SK-N-SH treated with all-trans-retinoic acid at 6 μM for 48 hours (cell line): ENCODE measurements around the gene LILRB5.

ENCODE experiments used
- ATAC-seq: fragments of 200-7000 bp; cut with Tn5 transposase; 3 replicates; pipeline ENCODE4 v1.9.1; 2020; ENCODE audit warnings: mild to moderate bottlenecking, moderate library complexity
- ARNTL ChIP-seq: fragments of 450-650 bp; formaldehyde crosslinking; IDR thresholded peaks from 2 replicates; pipeline ENCODE4 v1.5.0; 2020; ENCODE audit warnings: low read depth, mild to moderate bottlenecking, moderate library complexity, borderline replicate concordance
- BACH2 ChIP-seq: fragments of 250-450 bp; sonication (Bioruptor Pico); IDR thresholded peaks from 2 replicates; pipeline ENCODE4 v1.9.0; 2021; ENCODE audit warnings: mild to moderate bottlenecking, borderline replicate concordance
- CREB5 ChIP-seq: fragments of 250-450 bp; sonication (Bioruptor Pico); IDR thresholded peaks from 2 replicates; pipeline ENCODE4 v1.5.1; 2020; ENCODE audit warnings: low read depth, mild to moderate bottlenecking, moderate library complexity
- CSDC2 ChIP-seq: fragments of 250-450 bp; sonication (Bioruptor Pico); IDR thresholded peaks from 2 replicates; pipeline ENCODE4 v1.5.0; 2020; ENCODE audit warnings: mild to moderate bottlenecking, moderate library complexity
- ESRRG ChIP-seq: fragments of 250-450 bp; sonication (Bioruptor Pico); IDR thresholded peaks from 2 replicates; pipeline ENCODE4 v1.6.1; 2021; ENCODE audit warnings: mild to moderate bottlenecking
- GLIS3 ChIP-seq: fragments of 250-450 bp; sonication (Bioruptor Pico); IDR thresholded peaks from 2 replicates; pipeline ENCODE4 v1.5.0; 2020; ENCODE audit warnings: mild to moderate bottlenecking, moderate library complexity
- ISL1 ChIP-seq: fragments of 250-450 bp; sonication (Bioruptor Pico); IDR thresholded peaks from 2 replicates; pipeline ENCODE4 v2.1.2; 2022; ENCODE audit warnings: mild to moderate bottlenecking, moderate library complexity
- OSR1 ChIP-seq: fragments of 250-450 bp; sonication (Bioruptor Pico); IDR thresholded peaks from 2 replicates; pipeline ENCODE4 v1.8.0; 2022; ENCODE audit warnings: moderate library complexity, mild to moderate bottlenecking, inconsistent platforms
- PPARA ChIP-seq: fragments of 250-450 bp; sonication (Bioruptor Pico); IDR thresholded peaks from 2 replicates; pipeline ENCODE4 v1.5.0; 2020; ENCODE audit warnings: mild to moderate bottlenecking, borderline replicate concordance
- RARB ChIP-seq: fragments of 250-450 bp; sonication (Bioruptor Pico); IDR thresholded peaks from 2 replicates; pipeline ENCODE4 v1.8.0; 2021; ENCODE audit warnings: mild to moderate bottlenecking, moderate library complexity
- SNAI2 ChIP-seq: fragments of 250-450 bp; sonication (Bioruptor Pico); IDR thresholded peaks from 2 replicates; pipeline ENCODE4 v1.5.0; 2020; ENCODE audit warnings: mild to moderate bottlenecking, moderate library complexity
- TCF4 ChIP-seq: fragments of 250-450 bp; sonication (Bioruptor Pico); IDR thresholded peaks from 2 replicates; pipeline ENCODE4 v1.8.0; 2021; ENCODE audit warnings: mild to moderate bottlenecking, moderate library complexity, borderline replicate concordance
- TOX ChIP-seq: fragments of 250-450 bp; sonication (Bioruptor Pico); IDR thresholded peaks from 2 replicates; pipeline ENCODE4 v1.8.0; 2021; ENCODE audit warnings: mild to moderate bottlenecking, moderate library complexity, borderline replicate concordance
- TSHZ2 ChIP-seq: fragments of 250-450 bp; sonication (Bioruptor Pico); IDR thresholded peaks from 2 replicates; pipeline ENCODE4 v1.5.0; 2020; ENCODE audit warnings: mild to moderate bottlenecking, moderate library complexity
- ZC3H10 ChIP-seq: fragments of 250-450 bp; sonication (Bioruptor Pico); IDR thresholded peaks from 2 replicates; pipeline ENCODE4 v1.5.1; 2021; ENCODE audit warnings: mild to moderate bottlenecking, moderate library complexity
- ZFP3 ChIP-seq: fragments of 250-450 bp; sonication (Bioruptor Pico); IDR thresholded peaks from 2 replicates; pipeline ENCODE4 v1.5.0; 2020; ENCODE audit warnings: mild to moderate bottlenecking, moderate library complexity
- ZFP30 ChIP-seq: fragments of 450-650 bp; formaldehyde crosslinking; IDR thresholded peaks from 2 replicates; pipeline ENCODE4 v1.5.0; 2022; ENCODE audit warnings: mild to moderate bottlenecking, moderate library complexity
- ZNF565 ChIP-seq: fragments of 450-650 bp; formaldehyde crosslinking; conservative IDR thresholded peaks from 2 replicates; pipeline ENCODE4 v1.5.0; 2020; ENCODE audit warnings: low read depth, mild to moderate bottlenecking, moderate library complexity
- ZNF70 ChIP-seq: fragments of 450-650 bp; formaldehyde crosslinking; IDR thresholded peaks from 2 replicates; pipeline ENCODE4 v1.5.0; 2020; ENCODE audit warnings: mild to moderate bottlenecking, moderate library complexity
- ZNF8 ChIP-seq: fragments of 450-650 bp; formaldehyde crosslinking; IDR thresholded peaks from 2 replicates; pipeline ENCODE4 v1.5.0; 2020; ENCODE audit warnings: mild to moderate bottlenecking, moderate library complexity
- TF ChIP-seq, protein P1 (sequence below): fragments of 250-450 bp; sonication (Bioruptor Pico); IDR thresholded peaks from 2 replicates; pipeline ENCODE4 v1.8.0; 2020; ENCODE audit warnings: mild to moderate bottlenecking, moderate library complexity, borderline replicate concordance
- TF ChIP-seq, protein P2 (sequence below): fragments of 250-450 bp; sonication (Bioruptor Pico); IDR thresholded peaks from 2 replicates; pipeline ENCODE4 v1.8.0; 2021; ENCODE audit warnings: low read depth, mild to moderate bottlenecking, moderate library complexity, borderline replicate concordance

Gene LILRB5

DNA sequence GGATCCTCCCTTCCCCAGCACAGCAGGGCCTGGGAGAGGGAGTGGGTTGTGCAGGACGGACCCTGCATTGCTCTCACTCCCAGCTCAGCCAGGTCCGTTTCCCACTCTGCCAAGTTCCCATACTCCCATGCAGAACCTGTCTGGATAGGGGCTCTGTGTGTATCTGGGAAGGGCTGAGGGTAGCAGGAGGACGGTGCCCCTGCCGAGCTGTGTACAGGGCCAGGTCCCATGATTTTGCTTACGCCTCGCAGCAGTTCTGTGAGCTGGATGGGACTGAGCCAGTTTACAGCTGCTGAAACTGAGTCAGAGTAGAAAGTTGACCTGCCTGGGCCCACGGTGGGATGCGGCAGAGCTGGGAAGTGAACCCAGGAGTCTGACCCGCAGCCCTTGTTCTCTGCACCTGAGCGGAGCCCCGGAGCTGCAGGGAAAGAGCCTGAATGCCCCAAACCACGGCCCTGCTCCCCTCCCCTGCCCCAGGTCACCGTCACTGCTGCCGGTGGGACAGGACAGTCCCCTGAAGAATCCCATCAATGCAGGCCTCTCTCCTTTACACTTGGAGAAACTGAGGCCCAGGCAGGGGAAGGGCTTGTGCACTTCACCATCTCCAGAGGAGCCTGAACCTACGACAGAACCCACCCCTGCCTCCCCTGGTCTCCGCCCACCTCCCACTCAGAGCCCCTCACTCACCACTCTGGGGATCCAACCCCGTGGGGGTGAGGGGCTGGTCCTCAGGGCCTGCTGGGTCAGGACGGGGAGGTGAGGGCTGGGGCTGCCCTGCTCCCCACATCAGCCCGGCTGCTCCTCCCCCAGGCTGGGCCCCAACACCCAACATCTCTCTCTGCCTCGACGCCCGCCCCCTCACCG lies 3.5 kb downstream of the LILRB5 start:
- no peak for TF ChIP-seq GLIS3
- TF ChIP-seq TOX (CRISPR knock-in tag) = no peak
- TF ChIP-seq CSDC2 (CRISPR knock-in tag) = no peak
- no peak for TF ChIP-seq CREB5 (CRISPR knock-in tag)
- ATAC-seq = no peak

DNA sequence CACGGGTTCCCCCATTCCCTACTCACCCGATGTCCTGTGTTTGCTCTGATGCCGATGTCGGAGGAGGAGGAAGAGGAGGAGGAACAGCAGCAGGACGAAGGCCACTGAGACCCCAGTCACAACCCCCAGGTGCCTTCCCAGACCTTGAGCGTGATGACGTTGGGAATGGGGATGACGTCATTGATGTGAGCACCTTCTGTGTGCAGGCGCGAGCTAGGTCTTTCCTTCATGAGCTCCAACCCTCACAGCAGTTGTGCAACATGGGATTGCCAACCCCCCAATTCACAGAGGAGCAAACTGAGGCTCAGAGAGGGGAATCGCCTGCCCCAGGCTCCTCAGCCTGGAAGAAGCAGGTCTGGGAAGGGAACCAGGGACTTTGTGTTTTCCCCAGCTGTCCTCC lies 4.2 kb downstream of the LILRB5 start:
- TF ChIP-seq ZNF70 (CRISPR knock-in tag) (no peak), ZNF565 (CRISPR knock-in tag) (no peak), TCF4 (CRISPR knock-in tag) (no peak), CSDC2 (CRISPR knock-in tag) (no peak), ESRRG (CRISPR knock-in tag) (no peak), ARNTL (CRISPR knock-in tag) (no peak), BACH2 (CRISPR knock-in tag) (no peak), TOX (CRISPR knock-in tag) (no peak), ZNF8 (CRISPR knock-in tag) (no peak), ZFP3 (no peak), PPARA (CRISPR knock-in tag) (no peak)
- TF ChIP-seq, protein P1, sequence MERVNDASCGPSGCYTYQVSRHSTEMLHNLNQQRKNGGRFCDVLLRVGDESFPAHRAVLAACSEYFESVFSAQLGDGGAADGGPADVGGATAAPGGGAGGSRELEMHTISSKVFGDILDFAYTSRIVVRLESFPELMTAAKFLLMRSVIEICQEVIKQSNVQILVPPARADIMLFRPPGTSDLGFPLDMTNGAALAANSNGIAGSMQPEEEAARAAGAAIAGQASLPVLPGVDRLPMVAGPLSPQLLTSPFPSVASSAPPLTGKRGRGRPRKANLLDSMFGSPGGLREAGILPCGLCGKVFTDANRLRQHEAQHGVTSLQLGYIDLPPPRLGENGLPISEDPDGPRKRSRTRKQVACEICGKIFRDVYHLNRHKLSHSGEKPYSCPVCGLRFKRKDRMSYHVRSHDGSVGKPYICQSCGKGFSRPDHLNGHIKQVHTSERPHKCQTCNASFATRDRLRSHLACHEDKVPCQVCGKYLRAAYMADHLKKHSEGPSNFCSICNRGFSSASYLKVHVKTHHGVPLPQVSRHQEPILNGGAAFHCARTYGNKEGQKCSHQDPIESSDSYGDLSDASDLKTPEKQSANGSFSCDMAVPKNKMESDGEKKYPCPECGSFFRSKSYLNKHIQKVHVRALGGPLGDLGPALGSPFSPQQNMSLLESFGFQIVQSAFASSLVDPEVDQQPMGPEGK (CRISPR knock-in tag) = no peak
- TF ChIP-seq, protein P2, sequence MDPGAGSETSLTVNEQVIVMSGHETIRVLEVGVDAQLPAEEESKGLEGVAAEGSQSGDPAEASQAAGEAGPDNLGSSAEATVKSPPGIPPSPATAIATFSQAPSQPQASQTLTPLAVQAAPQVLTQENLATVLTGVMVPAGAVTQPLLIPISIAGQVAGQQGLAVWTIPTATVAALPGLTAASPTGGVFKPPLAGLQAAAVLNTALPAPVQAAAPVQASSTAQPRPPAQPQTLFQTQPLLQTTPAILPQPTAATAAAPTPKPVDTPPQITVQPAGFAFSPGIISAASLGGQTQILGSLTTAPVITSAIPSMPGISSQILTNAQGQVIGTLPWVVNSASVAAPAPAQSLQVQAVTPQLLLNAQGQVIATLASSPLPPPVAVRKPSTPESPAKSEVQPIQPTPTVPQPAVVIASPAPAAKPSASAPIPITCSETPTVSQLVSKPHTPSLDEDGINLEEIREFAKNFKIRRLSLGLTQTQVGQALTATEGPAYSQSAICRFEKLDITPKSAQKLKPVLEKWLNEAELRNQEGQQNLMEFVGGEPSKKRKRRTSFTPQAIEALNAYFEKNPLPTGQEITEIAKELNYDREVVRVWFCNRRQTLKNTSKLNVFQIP (CRISPR knock-in tag) = no peak
- no peak for ATAC-seq

DNA sequence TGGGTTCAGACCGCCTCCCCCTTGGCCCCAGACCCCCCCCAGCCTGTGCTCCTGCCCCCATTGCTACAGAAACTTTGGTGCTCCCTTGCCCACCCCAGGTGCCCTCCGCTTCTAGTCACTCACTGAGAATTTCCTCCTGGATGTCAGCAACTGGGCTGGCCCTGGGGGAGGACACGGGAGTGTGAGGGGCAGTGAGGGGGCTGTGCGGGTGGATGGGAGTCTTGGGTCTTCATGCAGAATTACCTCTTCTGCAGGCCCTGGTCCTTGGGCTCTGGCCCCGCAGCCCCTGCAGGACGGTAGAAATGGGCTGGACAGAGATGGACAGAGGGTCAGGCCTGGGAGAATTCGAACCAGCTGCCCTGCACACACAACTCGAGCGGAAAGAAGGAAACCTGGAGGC lies 4.8 kb downstream of the LILRB5 start:
- TF ChIP-seq ZC3H10 (no peak), ARNTL (CRISPR knock-in tag) (no peak), RARB (no peak)
- no peak for ATAC-seq

- ATAC-seq = peak; percentile 57
- no peak for TF ChIP-seq RARB
- TF ChIP-seq ZFP3 = no peak
Measured at GRCh38 chr19:54248016-54248601, 9.0 kb downstream of the LILRB5 start.

DNA sequence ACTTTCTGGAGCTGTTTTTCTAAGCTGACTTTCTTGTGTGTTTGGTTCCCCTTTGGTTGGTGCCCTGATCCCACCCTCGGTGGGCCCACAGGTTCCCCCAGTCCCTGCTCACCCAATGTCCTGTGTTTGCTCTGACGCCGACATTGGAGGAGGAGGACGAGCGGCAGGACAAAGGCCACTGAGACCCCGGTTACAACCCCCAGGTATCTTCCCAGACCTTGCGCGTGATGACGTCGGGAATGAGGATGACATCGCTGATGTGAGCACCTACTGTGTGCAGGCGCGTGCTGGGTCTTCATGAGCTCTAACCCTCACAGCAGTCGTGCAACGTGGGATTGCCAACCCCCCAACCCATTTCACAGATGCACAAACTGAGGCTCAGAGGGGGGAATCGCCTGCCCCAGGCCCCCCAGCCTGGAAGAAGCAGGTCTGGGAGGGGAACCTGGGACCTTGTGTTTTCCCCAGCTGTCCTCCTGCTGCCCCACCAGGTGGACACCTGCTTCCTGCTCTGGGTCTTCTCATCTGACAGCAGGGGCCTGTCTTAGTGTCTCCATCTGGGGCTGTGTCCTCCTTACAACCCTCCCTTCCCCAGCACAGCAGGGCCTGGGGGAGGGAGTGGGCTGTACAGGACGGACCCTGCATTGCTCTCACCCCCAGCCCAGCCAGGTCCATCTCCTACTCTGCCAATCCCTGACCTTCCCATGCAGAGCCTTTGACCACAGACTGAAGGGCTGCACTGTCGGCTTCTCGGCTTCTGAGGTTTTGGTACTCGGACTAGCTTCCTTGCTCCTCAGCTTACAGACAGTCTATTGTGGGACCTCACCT lies 9.8 kb downstream of the LILRB5 start:
- peak; percentile 59 for ATAC-seq
- TF ChIP-seq ZNF70 (CRISPR knock-in tag) (no peak), SNAI2 (no peak), OSR1 (CRISPR knock-in tag) (no peak), GLIS3 (no peak), ZFP30 (CRISPR knock-in tag) (no peak), ESRRG (CRISPR knock-in tag) (no peak), TSHZ2 (CRISPR knock-in tag) (no peak), ISL1 (no peak), CSDC2 (CRISPR knock-in tag) (no peak)
